Measurements from ENCODE around the gene ABCF2.

- TF ChIP-seq POLR2AphosphoS5 (IDR thresholded peaks at IDR 0.05) = no peak
- no peak for TF ChIP-seq CTCF (IDR thresholded peaks at IDR 0.05)
Measured at GRCh38 chr7:151252961-151253711, 26.1 kb upstream of the ABCF2 start.
